Effector memory CD4-positive, alpha-beta T cell (primary cell): ENCODE results near the gene SLC35F3.

ENCODE experiments used
- DNase-seq, 3 donors: peaks; one replicate each; pipeline ENCODE4 v3.0.0-alpha.2; 2020
- H3K27ac ChIP-seq: 2 replicates; pipeline ENCODE4 v1.7.0; 2013; ENCODE audit warnings: mild to moderate bottlenecking, low read length, moderate library complexity; ENCODE audit not compliant: insufficient read depth, poor library complexity, severe bottlenecking
- H3K27me3 ChIP-seq: replicated peaks from 2 replicates; pipeline ENCODE4 v1.7.0; 2013; ENCODE audit warnings: mild to moderate bottlenecking, low read length; ENCODE audit not compliant: insufficient read depth, control insufficient read depth, poor library complexity, severe bottlenecking
- H3K36me3 ChIP-seq: 2 replicates; pipeline ENCODE4 v1.7.0; 2013; ENCODE audit warnings: mild to moderate bottlenecking, low read length, moderate library complexity; ENCODE audit not compliant: control insufficient read depth, insufficient read depth
- H3K4me1 ChIP-seq: 2 replicates; pipeline ENCODE4 v1.7.0; 2013; ENCODE audit warnings: low read length, mild to moderate bottlenecking; ENCODE audit not compliant: control insufficient read depth, insufficient read depth, poor library complexity, severe bottlenecking
- H3K4me3 ChIP-seq: 2 replicates; pipeline ENCODE4 v1.7.0; 2013; ENCODE audit warnings: low read length, low read depth, mild to moderate bottlenecking; ENCODE audit not compliant: insufficient read depth, poor library complexity, severe bottlenecking
- H3K9me3 ChIP-seq: 2 replicates; pipeline ENCODE4 v1.7.0; 2013; ENCODE audit warnings: mild to moderate bottlenecking, low read length, moderate library complexity; ENCODE audit not compliant: control insufficient read depth

Gene SLC35F3

DNA sequence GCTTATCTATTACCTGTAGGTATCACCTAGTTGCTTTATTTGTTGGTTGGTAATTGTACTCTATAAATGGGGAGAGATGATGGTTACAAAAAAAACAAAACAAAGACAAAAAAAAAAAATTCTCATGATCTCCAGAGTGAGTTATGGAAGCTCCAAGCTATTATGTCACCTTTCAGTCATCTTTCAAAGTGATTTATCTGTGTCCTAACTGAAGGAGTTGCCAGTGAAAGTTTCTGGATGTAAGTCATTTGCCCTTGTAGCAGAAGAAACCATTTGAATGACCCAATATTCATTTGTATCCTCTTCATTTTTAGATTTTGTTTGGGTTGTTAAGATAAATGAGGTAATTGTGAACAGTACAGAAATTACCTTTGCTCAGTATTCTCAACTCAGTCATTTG is 3.6 kb downstream of the SLC35F3 start:
- no peak overlapping the region for H3K27ac ChIP-seq
- no peaks in the 10 kb centered on the region for H3K36me3 ChIP-seq
- H3K4me1 ChIP-seq, result peaks cover 3% of the 10 kb centered on the region
- H3K4me3 ChIP-seq, result no peak overlapping the region
- DNase-seq, result no peak
- no peaks in the 10 kb centered on the region for H3K27me3 ChIP-seq
- no peaks in the 10 kb centered on the region for H3K9me3 ChIP-seq

DNA sequence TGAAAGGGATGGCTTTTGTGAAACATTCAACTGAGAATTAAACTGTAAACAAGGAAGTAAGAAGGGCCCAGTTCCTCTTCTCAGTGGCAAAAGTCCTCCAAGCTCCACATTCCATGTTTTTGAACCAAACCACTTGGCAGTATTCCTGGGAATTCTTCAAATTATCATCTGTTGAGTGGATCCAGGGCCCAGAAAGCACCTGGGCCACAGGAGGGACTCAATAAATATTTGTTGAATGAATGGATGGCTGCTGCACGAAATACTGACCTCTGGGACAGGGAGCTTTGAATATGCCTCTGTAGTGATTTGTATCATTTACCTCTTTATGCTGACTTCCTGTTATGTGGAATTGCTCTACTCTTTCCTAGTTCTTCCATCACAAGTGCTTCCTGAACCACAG is 4.7 kb downstream of the SLC35F3 start:
- no peaks in the 10 kb centered on the region for H3K9me3 ChIP-seq
- H3K4me1 ChIP-seq, result peaks cover 3% of the 10 kb centered on the region
- no peaks in the 10 kb centered on the region for H3K36me3 ChIP-seq
- no peaks in the 10 kb centered on the region for H3K27me3 ChIP-seq
- H3K4me3 ChIP-seq, result no peak overlapping the region
- no peak for DNase-seq
- H3K27ac ChIP-seq, result no peak overlapping the region

DNA sequence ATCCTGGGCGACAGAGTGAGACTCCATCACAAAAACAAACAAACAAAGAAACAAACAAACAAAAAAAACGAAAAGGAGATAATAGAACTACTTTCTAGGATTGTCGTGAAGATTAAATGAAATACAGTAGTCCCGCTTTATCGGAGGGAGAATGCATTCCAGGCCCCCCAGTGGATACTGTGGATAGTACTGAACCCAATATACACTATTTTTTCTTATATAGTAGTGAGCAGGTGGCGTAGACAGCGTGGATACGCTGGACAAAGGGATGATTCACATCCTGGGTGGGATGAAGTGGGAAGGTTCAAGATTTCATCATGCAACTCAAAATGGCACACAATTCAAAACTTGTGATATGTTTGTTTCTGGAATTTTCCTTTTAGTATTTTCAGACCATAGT is 8.0 kb downstream of the SLC35F3 start:
- Histone ChIP-seq H3K27ac (no peak overlapping the region), H3K4me1 (no peaks in the 10 kb centered on the region), H3K9me3 (no peaks in the 10 kb centered on the region), H3K36me3 (no peaks in the 10 kb centered on the region), H3K27me3 (no peaks in the 10 kb centered on the region), H3K4me3 (no peak overlapping the region)
- DNase-seq, result no peak

DNA sequence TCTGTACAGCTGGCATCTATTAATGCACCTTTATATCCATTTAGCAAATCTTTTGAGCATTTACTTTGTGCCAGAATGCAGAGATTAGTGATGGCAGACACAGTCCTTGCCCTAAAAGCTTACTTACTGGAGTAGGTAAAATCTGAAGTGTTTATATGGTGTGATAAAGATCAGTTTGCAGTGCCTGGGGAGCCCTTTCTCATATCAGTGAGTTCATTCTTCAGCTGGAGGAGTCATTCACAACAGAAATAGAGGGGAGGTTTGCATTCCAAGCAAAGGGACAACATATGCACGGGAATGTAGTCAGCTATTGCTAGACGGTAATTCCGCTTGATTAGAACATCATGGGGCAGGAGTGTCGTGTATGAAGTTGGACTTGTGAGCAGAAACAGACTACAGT is 8.4 kb downstream of the SLC35F3 start:
- no peak overlapping the region for H3K27ac ChIP-seq
- H3K9me3 ChIP-seq, result no peaks in the 10 kb centered on the region
- H3K4me1 ChIP-seq, result no peaks in the 10 kb centered on the region
- no peak for DNase-seq
- no peaks in the 10 kb centered on the region for H3K36me3 ChIP-seq
- H3K27me3 ChIP-seq, result no peaks in the 10 kb centered on the region
- no peak overlapping the region for H3K4me3 ChIP-seq

DNA sequence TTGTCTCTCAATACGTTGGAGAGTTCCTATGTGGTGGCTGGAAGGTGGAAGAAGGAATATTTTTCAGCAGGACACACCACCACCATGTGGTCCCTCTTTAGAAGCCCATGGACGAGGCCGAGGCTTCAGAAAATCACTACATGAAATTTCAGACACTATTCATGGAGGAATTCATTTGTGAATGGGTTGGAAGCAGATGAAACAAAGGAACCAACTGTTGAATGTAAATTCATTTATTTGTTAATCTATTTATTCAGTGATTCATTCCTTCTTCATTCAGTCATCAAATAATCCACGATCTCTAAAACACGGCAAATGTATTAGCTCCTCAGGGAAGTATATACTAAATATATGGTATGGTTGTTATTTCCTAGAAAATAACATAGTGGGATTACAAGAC is 12.2 kb downstream of the SLC35F3 start:
- H3K4me1 ChIP-seq, result no peaks in the 10 kb centered on the region
- H3K9me3 ChIP-seq, result no peaks in the 10 kb centered on the region
- H3K27ac ChIP-seq, result no peak overlapping the region
- no peak overlapping the region for H3K4me3 ChIP-seq
- DNase-seq, result no peak
- no peaks in the 10 kb centered on the region for H3K36me3 ChIP-seq
- no peaks in the 10 kb centered on the region for H3K27me3 ChIP-seq

DNA sequence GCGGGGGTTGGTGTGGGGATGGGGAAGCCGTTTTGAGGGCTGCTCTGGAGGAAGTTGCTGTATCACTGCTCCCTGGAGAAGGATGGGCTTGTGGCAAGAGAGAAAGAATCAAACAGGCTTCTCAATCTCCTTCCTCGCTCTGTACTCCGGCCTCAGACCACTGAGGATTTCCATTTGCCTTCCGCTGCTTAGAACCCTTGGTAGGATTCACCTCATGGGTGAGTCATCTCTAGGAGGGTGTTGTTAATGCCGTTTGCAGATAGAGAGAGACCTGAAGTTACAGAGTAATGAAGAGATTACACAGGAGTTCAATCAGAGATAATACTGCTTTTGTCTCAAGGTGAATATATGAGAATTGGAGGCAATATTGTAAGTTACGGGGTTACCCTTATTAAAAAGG is 15.3 kb downstream of the SLC35F3 start:
- Histone ChIP-seq H3K9me3 (no peaks in the 10 kb centered on the region), H3K4me3 (no peak overlapping the region)
- no peak for DNase-seq

DNA sequence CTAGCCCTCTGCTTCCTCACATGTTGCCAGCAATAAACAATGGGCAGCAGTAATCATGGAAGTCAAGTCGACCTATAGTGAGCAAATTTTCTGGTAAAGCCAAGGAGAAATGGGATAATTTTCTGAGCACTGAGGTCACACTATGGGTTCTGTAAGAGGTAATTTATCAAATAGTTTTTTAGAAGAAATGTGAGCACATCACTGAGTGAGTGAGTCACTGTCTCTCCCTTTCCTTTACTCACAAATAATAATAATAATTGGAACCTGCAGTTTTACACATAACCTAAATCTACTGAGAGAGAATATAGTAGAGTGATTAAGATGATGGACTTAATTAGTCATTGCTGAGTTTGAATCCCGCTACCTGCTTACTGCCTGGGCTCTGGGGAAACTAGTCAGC is 23.6 kb downstream of the SLC35F3 start:
- Histone ChIP-seq H3K27me3 (no peaks in the 10 kb centered on the region), H3K4me3 (no peak overlapping the region), H3K36me3 (no peaks in the 10 kb centered on the region), H3K4me1 (no peaks in the 10 kb centered on the region), H3K27ac (no peak overlapping the region), H3K9me3 (no peaks in the 10 kb centered on the region)
- no peak for DNase-seq

More for the DNA sequence above, 15.3 kb downstream of the SLC35F3 start:
- H3K4me1 ChIP-seq, result no peaks in the 10 kb centered on the region
- no peak overlapping the region for H3K27ac ChIP-seq
- no peaks in the 10 kb centered on the region for H3K36me3 ChIP-seq
- no peaks in the 10 kb centered on the region for H3K27me3 ChIP-seq

DNA sequence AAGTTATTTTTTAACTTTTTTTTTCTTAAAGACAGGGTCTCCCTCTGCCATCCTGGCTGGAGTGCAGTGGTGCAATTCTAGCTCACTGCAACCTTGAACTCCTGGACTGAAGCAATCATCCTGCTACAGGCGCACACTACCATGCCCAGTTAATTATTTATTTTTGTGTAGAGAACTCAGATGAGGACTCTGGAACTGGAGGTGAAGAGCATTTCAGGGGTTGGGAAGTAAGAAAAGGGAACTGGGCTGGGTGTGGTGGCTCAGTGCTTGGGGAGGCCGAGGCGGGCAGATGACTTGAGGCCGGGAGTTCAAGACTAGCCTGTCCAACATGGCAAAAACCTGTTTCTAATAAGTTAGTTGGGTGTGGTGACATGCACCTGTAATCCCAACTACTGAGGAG is 28.9 kb downstream of the SLC35F3 start:
- Histone ChIP-seq H3K4me3 (no peak overlapping the region), H3K4me1 (no peaks in the 10 kb centered on the region), H3K9me3 (no peaks in the 10 kb centered on the region), H3K27me3 (no peaks in the 10 kb centered on the region), H3K27ac (no peak overlapping the region), H3K36me3 (no peaks in the 10 kb centered on the region)
- DNase-seq, result no peak

DNA sequence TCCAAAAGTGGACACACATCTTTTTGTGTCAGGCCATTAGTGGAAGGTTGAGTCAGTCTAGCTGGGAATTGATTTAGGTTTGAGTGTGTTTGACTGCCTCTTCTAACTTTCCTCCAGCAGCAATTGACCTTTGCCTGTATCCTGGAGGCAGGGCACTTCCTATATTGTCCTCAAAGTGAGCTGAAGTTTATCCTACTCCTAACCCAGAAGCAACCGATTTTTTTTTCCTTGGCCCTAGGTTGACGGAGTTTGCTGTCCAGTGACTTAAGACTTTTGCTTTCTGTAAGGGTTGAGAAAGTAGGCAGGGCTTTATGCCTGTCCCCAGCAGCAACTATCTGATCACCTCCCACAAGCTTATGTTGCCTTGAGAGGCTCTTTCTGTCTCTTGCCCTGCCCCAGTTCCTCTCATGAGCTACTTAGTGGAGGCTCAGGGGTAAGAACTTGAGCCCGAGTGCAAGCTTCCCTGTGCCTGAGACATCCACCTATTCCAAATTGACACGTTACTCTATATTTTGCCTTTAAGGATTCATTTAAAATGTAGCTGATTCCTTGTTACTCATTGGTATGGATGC is 30.9 kb downstream of the SLC35F3 start:
- Histone ChIP-seq H3K36me3 (no peaks in the 10 kb centered on the region), H3K27ac (no peak overlapping the region), H3K4me3 (no peak overlapping the region), H3K9me3 (no peaks in the 10 kb centered on the region), H3K27me3 (no peaks in the 10 kb centered on the region), H3K4me1 (no peaks in the 10 kb centered on the region)
- DNase-seq, result no peak

DNA sequence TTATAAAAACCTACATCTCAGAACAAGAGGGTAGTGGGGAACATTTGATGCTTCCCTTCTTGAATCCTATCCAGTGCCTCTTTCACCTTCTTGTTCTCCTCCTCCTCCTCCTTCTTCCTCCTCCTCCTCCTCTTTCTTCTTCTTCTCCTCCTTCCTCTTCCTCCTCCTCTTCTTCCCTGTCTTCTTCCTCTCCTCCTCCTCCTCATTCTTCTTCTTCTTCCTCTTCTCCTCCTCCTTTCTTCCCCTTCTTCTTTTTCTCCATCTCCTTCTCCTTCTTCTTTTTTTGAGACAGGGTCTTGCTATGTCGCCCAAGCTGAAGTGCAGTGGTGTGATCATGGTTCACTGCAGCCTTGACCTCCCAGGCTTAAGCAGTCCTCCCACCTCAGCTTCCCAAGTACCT is 31.9 kb downstream of the SLC35F3 start:
- no peaks in the 10 kb centered on the region for H3K36me3 ChIP-seq
- DNase-seq, result no peak
- no peaks in the 10 kb centered on the region for H3K4me1 ChIP-seq
- no peak overlapping the region for H3K4me3 ChIP-seq
- H3K9me3 ChIP-seq, result no peaks in the 10 kb centered on the region
- H3K27me3 ChIP-seq, result no peaks in the 10 kb centered on the region
- H3K27ac ChIP-seq, result no peak overlapping the region

DNA sequence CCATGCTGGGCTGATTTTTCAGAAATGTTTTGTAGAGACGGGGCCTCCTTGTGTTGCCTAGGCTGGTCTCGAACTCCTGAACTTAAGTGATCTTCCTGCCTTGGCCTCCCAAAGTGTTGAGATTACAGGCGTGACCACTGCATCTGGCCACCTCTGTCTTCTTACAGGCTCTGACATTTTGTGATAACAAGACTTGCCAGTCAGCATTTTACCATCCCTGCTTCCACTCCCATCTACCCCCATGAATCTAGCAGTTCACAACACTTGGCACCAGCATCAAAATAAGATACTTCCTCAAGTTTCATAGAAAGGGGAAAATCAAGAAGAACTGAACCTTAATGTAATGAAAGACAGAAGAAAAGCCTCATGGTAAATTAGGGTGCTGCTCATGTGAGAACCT is 32.4 kb downstream of the SLC35F3 start:
- H3K4me1 ChIP-seq, result no peaks in the 10 kb centered on the region

More for the DNA sequence above, 32.4 kb downstream of the SLC35F3 start:
- no peak overlapping the region for H3K4me3 ChIP-seq
- H3K9me3 ChIP-seq, result no peaks in the 10 kb centered on the region
- no peaks in the 10 kb centered on the region for H3K36me3 ChIP-seq
- H3K27ac ChIP-seq, result no peak overlapping the region
- no peak for DNase-seq
- no peaks in the 10 kb centered on the region for H3K27me3 ChIP-seq
